BLaER1 (cell line): ENCODE data around the gene ASGR1.

Experiments
- H3K27ac ChIP-seq: shearing (Covaris generic); formaldehyde crosslinking; 2 replicates; pipeline ENCODE4 v1.8.1; 2022
- H3K27me3 ChIP-seq: shearing (Covaris generic); formaldehyde crosslinking; 2 replicates; pipeline ENCODE4 v1.8.1; 2022
- H3K36me3 ChIP-seq: shearing (Covaris generic); formaldehyde crosslinking; 2 replicates; pipeline ENCODE4 v1.8.1; 2022
- H3K4me1 ChIP-seq: shearing (Covaris generic); formaldehyde crosslinking; 2 replicates; pipeline ENCODE4 v1.8.1; 2022
- H3K4me2 ChIP-seq: shearing (Covaris generic); formaldehyde crosslinking; 2 replicates; pipeline ENCODE4 v1.8.1; 2022
- H3K4me3 ChIP-seq: shearing (Covaris generic); formaldehyde crosslinking; 2 replicates; pipeline ENCODE4 v1.8.1; 2022
- H3K9ac ChIP-seq: shearing (Covaris generic); formaldehyde crosslinking; 2 replicates; pipeline ENCODE4 v1.8.1; 2022
- H3K9me3 ChIP-seq: shearing (Covaris generic); formaldehyde crosslinking; 2 replicates; pipeline ENCODE4 v1.8.1; 2022
- H4K20me1 ChIP-seq: shearing (Covaris generic); formaldehyde crosslinking; 2 replicates; pipeline ENCODE4 v1.8.1; 2022
- Cebpa-rat ChIP-seq: shearing (Covaris generic); IDR thresholded peaks from 2 replicates; pipeline ENCODE4 v1.8.1; 2022

Gene ASGR1

DNA sequence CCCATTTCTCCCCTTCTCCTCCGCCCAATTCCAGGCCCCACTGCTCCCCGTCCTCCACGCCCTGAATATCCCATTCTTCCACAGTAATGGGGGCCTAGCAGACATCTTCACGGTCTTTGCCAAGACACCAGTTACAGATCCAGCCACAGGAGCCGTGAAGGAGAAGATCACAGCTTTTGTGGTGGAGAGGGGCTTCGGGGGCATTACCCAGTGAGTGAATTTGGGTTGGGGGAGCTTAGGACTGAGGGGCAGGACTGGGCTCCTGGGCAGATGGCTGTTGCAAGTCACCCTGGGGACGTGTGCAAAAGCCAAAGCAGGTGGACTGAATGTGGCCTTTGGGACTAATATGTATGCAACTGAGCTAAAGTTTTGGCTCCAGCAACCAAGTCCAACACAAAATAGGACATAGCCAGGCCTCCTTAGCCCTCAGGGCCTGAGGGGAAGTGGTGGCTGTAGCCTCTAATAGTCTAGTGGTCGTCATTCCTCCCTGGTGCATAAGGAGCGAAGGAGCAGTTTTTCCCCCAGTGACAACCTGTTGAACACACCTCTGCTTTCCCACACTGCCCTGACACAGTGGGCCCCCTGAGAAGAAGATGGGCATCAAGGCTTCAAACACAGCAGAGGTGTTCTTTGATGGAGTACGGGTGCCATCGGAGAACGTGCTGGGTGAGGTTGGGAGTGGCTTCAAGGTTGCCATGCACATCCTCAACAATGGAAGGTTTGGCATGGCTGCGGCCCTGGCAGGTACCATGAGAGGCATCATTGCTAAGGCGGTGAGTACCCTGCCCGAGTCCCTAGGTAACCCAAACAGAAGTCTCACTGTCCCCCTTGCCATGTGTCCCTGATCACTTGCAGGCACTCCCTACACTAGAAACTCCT is 43.2 kb upstream of the ASGR1 start:
- H3K36me3 ChIP-seq, result peaks cover 62% of the 10 kb centered on the region
- no peak for TF ChIP-seq Cebpa-rat

GRCh38 chr17:7221278-7222092 is 42.3 kb upstream of the ASGR1 start:
- Histone ChIP-seq H3K4me2 (peak overlapping the region; percentile 99), H3K27ac (no peak overlapping the region; the same call in 1 of the 2 replicates), H4K20me1 (peaks cover 56% of the 10 kb centered on the region), H3K36me3 (peaks cover 54% of the 10 kb centered on the region), H3K9me3 (no peaks in the 10 kb centered on the region), H3K9ac (peak overlapping the region; percentile 94), H3K27me3 (no peaks in the 10 kb centered on the region), H3K4me1 (peaks cover 49% of the 10 kb centered on the region), H3K4me3 (peak overlapping the region; percentile 99; the same call in 1 of the 2 replicates)
- TF ChIP-seq Cebpa-rat, result no peak

More for the DNA sequence above, 43.2 kb upstream of the ASGR1 start:
- Histone ChIP-seq H3K4me1 (peaks cover 45% of the 10 kb centered on the region), H3K4me2 (no peak overlapping the region), H3K9me3 (no peaks in the 10 kb centered on the region), H3K27ac (no peak overlapping the region), H4K20me1 (peaks cover 58% of the 10 kb centered on the region), H3K27me3 (no peaks in the 10 kb centered on the region), H3K4me3 (no peak overlapping the region), H3K9ac (peak overlapping the region; percentile 19; the same call in 1 of the 2 replicates)

GRCh38 chr17:7220593-7221277 is 41.6 kb upstream of the ASGR1 start:
- Histone ChIP-seq H3K4me1 (peaks cover 56% of the 10 kb centered on the region), H3K27me3 (no peaks in the 10 kb centered on the region), H3K27ac (peak overlapping the region; percentile 92), H4K20me1 (peaks cover 59% of the 10 kb centered on the region), H3K9ac (peak overlapping the region; percentile 94), H3K4me3 (peak overlapping the region; percentile 99), H3K9me3 (no peaks in the 10 kb centered on the region), H3K36me3 (peaks cover 46% of the 10 kb centered on the region), H3K4me2 (peak overlapping the region; percentile 99)
- TF ChIP-seq Cebpa-rat, result no peak

GRCh38 chr17:7219812-7220592 is 40.8 kb upstream of the ASGR1 start, which contains the start of the genes ACADVL and DLG4:
Gene ACADVL, plus strand, starts transcription at chr17:7219938. Its CDS starts 47 bp downstream, at chr17:7219985.
Gene DLG4, minus strand, starts transcription at chr17:7219836.
- H3K9me3 ChIP-seq, result no peaks in the 10 kb centered on the region
- H3K9ac ChIP-seq, result peak within 1 kb of the TSS; percentile 94
- H3K4me1 ChIP-seq, result peaks cover 62% of the 10 kb centered on the region
- H3K36me3 ChIP-seq, result peaks cover 39% of the 10 kb centered on the region
- H3K4me2 ChIP-seq, result peak within 1 kb of the TSS; percentile 99
- H3K4me3 ChIP-seq, result peak within 1 kb of the TSS; percentile 99
- no peaks in the 10 kb centered on the region for H3K27me3 ChIP-seq
- no peak for TF ChIP-seq Cebpa-rat
- peak within 1 kb of the TSS; percentile 92 for H3K27ac ChIP-seq
- peaks cover 58% of the 10 kb centered on the region for H4K20me1 ChIP-seq

GRCh38 chr17:7219229-7219811 is 40.1 kb upstream of the ASGR1 start:
- peaks cover 33% of the 10 kb centered on the region for H3K36me3 ChIP-seq
- H3K4me3 ChIP-seq, result peak overlapping the region; percentile 99
- peaks cover 62% of the 10 kb centered on the region for H4K20me1 ChIP-seq
- peak overlapping the region; percentile 99 for H3K4me2 ChIP-seq
- TF ChIP-seq Cebpa-rat, result no peak
- H3K9me3 ChIP-seq, result no peaks in the 10 kb centered on the region
- H3K9ac ChIP-seq, result peak overlapping the region; percentile 94
- H3K27ac ChIP-seq, result peak overlapping the region; percentile 92
- H3K4me1 ChIP-seq, result peaks cover 66% of the 10 kb centered on the region
- no peaks in the 10 kb centered on the region for H3K27me3 ChIP-seq

DNA sequence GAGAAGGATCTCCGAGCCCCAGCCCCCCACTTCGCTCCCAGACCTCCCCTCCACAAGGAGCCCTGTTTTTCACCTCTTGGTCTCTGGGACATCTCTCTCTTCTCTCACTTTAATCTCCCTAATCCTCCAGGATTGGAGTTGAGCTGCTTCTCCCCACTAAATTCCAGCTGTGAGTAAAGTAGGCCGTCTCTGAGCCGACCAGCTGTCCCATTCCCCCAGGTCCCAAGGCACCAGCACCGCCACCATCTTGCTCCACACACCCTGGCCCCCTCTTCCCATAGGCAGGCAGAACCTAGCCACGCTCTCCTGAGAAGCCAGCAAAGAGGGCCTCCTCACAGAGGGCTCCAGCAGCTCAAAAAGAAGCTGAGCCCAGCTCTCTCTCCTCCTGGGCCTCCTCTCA is 39.6 kb upstream of the ASGR1 start:
- Histone ChIP-seq H3K9ac (peak overlapping the region; percentile 94), H3K27ac (peak overlapping the region; percentile 92), H4K20me1 (peaks cover 62% of the 10 kb centered on the region), H3K4me3 (peak overlapping the region; percentile 99; the same call in 1 of the 2 replicates), H3K4me2 (peak overlapping the region; percentile 99), H3K36me3 (peaks cover 28% of the 10 kb centered on the region), H3K27me3 (no peaks in the 10 kb centered on the region), H3K4me1 (peaks cover 70% of the 10 kb centered on the region), H3K9me3 (no peaks in the 10 kb centered on the region)
- TF ChIP-seq Cebpa-rat, result no peak

GRCh38 chr17:7218166-7218565 is 39.0 kb upstream of the ASGR1 start:
- peak overlapping the region; percentile 99 for H3K4me2 ChIP-seq
- H3K27ac ChIP-seq, result peak overlapping the region; percentile 92
- peak overlapping the region; percentile 94 for H3K9ac ChIP-seq
- no peak for TF ChIP-seq Cebpa-rat
- H3K4me1 ChIP-seq, result peaks cover 71% of the 10 kb centered on the region
- peak overlapping the region; percentile 67 for H3K4me3 ChIP-seq
- no peaks in the 10 kb centered on the region for H3K27me3 ChIP-seq
- peaks cover 22% of the 10 kb centered on the region for H3K36me3 ChIP-seq
- H3K9me3 ChIP-seq, result no peaks in the 10 kb centered on the region
- H4K20me1 ChIP-seq, result peaks cover 62% of the 10 kb centered on the region

- Histone ChIP-seq H3K9ac (peak overlapping the region; percentile 94), H3K27me3 (no peaks in the 10 kb centered on the region), H3K4me1 (peaks cover 78% of the 10 kb centered on the region), H3K27ac (peak overlapping the region; percentile 92), H3K9me3 (no peaks in the 10 kb centered on the region), H4K20me1 (peaks cover 56% of the 10 kb centered on the region), H3K4me3 (peak overlapping the region; percentile 71), H3K4me2 (peak overlapping the region; percentile 99), H3K36me3 (peaks cover 14% of the 10 kb centered on the region)
- no peak for TF ChIP-seq Cebpa-rat
Measured at GRCh38 chr17:7217113-7217987, 38.2 kb upstream of the ASGR1 start.
